HG03159 (cell line): ENCODE data around the gene SCNN1G.

Source experiments
- ATAC-seq: cut with Tn5 transposase; IDR thresholded peaks from one replicate; pipeline ENCODE4 v1.9.1; 2021; ENCODE audit warnings: mild to moderate bottlenecking, moderate library complexity; ENCODE audit not compliant: unreplicated experiment

SCNN1G gene

GRCh38 chr16:23149993-23150364 is 32.6 kb upstream of the SCNN1G start:
- ATAC-seq = no peak

GRCh38 chr16:23152386-23153178 is 30.0 kb upstream of the SCNN1G start:
- no peak for ATAC-seq

- ATAC-seq = no peak
Measured at GRCh38 chr16:23155445-23156049, 27.0 kb upstream of the SCNN1G start.

GRCh38 chr16:23156110-23156509 is 26.4 kb upstream of the SCNN1G start:
- ATAC-seq = no peak

GRCh38 chr16:23156946-23157460 is 25.5 kb upstream of the SCNN1G start:
- no peak for ATAC-seq

GRCh38 chr16:23158114-23158513 is 24.4 kb upstream of the SCNN1G start:
- ATAC-seq = no peak

GRCh38 chr16:23160082-23160481 is 22.5 kb upstream of the SCNN1G start:
- no peak for ATAC-seq

- no peak for ATAC-seq
Measured at GRCh38 chr16:23160574-23160973, 22.0 kb upstream of the SCNN1G start.

- ATAC-seq = no peak
Measured at GRCh38 chr16:23163921-23164320, 18.6 kb upstream of the SCNN1G start.

GRCh38 chr16:23164736-23165135 is 17.8 kb upstream of the SCNN1G start:
- no peak for ATAC-seq

- no peak for ATAC-seq
Measured at GRCh38 chr16:23172583-23172982, 10.0 kb upstream of the SCNN1G start.

- ATAC-seq = no peak
Measured at GRCh38 chr16:23172994-23173393, 9.6 kb upstream of the SCNN1G start.

GRCh38 chr16:23174622-23175021 is 7.9 kb upstream of the SCNN1G start:
- no peak for ATAC-seq

- ATAC-seq = no peak
Measured at GRCh38 chr16:23175651-23176050, 6.9 kb upstream of the SCNN1G start.

GRCh38 chr16:23181506-23181905 is 1.0 kb upstream of the SCNN1G start:
- ATAC-seq = no peak

GRCh38 chr16:23182206-23182678 is 303 bp upstream of the SCNN1G start:
- ATAC-seq = peak; percentile 91

GRCh38 chr16:23183543-23183862 is 958 bp downstream of the SCNN1G start:
- no peak for ATAC-seq

GRCh38 chr16:23185656-23186055 is 3.1 kb downstream of the SCNN1G start:
- no peak for ATAC-seq

- no peak for ATAC-seq
Measured at GRCh38 chr16:23186171-23186570, 3.6 kb downstream of the SCNN1G start.

- ATAC-seq = no peak
Measured at GRCh38 chr16:23187341-23187740, 4.8 kb downstream of the SCNN1G start.

- no peak for ATAC-seq
Measured at GRCh38 chr16:23188911-23189310, 6.4 kb downstream of the SCNN1G start.

GRCh38 chr16:23194497-23195221 is 12.1 kb downstream of the SCNN1G start:
- ATAC-seq = no peak
